ENCODE data around the gene TNKS1BP1. TPM values are rescaled to one million over a fixed set of nuclear protein-coding genes. Genes with fewer than 3 reads are reported as not detected.

The TNKS1BP1 gene
- total RNA-seq, 1 experiment from 2014 or later: 44.4 TPM

- peak; percentile 82 for DNase-seq (ENCODE audit: low read depth)
Observed at GRCh38 chr11:57288771-57289579, 35.8 kb downstream of the TNKS1BP1 start.

GRCh38 chr11:57287884-57288283 lies 36.9 kb downstream of the TNKS1BP1 start:
- no peak for DNase-seq (ENCODE audit: low read depth)

DNA sequence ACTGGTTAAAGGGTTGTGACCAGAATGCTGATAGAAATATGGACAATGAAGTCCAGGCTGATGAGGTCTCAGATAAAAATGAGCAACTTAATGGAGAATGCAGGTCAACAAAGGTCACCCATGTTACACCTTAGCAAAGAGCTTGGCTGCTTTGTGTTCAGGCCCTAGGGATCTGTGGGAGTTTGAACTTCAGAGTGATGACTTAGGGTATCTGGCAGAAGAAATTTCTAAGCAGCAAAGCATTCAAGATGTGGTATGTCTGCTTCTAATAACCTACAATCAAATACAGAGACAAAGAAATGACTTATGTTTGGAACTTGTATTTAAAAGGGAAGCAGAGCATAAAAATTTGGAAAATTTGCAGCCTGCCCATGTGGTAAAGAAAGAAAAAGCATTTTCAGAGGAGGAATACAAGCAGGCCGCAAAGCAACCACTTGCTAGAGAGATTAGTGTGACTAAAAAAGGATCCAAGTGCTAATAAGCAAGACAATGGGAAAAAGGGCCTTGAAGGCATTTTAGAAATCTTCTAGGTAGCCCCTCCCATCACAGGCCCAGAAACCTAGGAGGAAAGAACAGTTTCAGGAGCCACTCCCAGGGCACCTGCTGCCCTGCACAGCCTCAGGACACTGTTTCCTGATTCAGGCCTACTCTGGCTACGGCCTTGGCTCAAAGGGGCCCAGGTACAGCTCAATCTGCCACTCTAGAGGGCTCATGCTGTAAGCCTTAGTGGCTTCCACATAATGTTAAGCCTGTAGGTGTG lies 41.3 kb downstream of the TNKS1BP1 start:
- no peak for DNase-seq (ENCODE audit: low read depth)

GRCh38 chr11:57281546-57281945 lies 43.2 kb downstream of the TNKS1BP1 start:
- peak; percentile 41 for DNase-seq (ENCODE audit: low read depth)

GRCh38 chr11:57279116-57279515 lies 45.6 kb downstream of the TNKS1BP1 start:
- DNase-seq (ENCODE audit: low read depth): no peak

- no peak for DNase-seq (ENCODE audit: low read depth)
Observed at GRCh38 chr11:57278721-57279095, 46.0 kb downstream of the TNKS1BP1 start.

GRCh38 chr11:57277845-57278720 lies 46.7 kb downstream of the TNKS1BP1 start:
- peak; percentile 70 for DNase-seq (ENCODE audit: low read depth)

DNA sequence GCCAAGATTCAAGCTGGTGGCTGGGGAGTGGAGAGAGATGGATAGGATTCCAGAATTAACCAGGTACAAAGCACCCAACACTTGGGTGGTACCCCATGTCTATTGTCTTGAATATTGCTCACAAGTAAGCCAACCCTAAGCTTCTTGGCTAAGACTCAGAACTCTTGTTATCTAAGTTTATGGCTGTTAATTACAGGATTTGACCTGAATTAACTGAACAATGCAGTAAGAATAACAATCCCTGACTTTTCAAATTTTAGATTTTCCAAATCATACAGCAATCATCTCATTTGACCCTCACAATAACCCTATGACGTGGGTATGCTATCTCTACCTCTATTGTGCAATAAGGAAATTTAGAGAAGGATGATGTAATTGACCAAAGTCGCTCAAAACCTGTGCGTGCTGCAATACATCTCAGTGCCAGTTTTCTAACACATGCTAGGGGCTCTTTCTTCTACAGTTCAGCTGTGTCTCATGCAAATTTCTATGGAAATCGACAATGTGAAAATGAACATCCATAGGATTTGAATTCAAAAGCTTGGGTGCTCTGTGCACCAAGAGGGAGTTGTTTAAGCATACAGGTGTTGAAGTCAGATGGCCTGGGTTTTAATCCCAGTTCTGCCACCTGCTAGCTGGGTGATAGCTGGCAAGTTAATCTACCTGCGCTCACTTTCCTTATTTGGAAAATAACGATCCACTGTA lies 47.6 kb downstream of the TNKS1BP1 start:
- no peak for DNase-seq (ENCODE audit: low read depth)

GRCh38 chr11:57276169-57276970 lies 48.4 kb downstream of the TNKS1BP1 start:
- no peak for DNase-seq (ENCODE audit: low read depth)

DNA sequence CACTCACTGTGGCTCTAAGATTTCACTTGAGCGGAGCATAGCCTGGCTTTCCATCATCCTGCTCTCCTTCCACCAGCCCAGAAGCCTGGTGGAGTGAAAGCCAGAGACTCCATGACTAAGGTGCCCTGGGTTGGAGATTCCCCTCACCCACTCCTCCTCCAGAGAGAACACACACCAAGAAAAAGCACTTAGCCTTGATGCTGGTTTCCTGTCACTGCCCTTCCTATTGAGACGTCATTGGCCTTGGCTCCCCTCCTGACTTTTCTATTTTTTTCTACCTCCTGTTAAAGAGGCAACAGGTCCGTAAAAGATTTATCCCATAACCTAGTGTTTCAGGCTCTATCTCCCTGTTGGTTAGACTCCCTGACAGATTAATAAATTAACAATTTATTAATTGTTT lies 49.2 kb downstream of the TNKS1BP1 start:
- DNase-seq (ENCODE audit: low read depth): no peak

- DNase-seq (ENCODE audit: low read depth): no peak
Observed at GRCh38 chr11:57274904-57275498, 49.8 kb downstream of the TNKS1BP1 start.

- no peak for DNase-seq (ENCODE audit: low read depth)
Observed at GRCh38 chr11:57273448-57274058, 51.2 kb downstream of the TNKS1BP1 start.

GRCh38 chr11:57269571-57270021 lies 55.2 kb downstream of the TNKS1BP1 start:
- peak; percentile 40 for DNase-seq (ENCODE audit: low read depth)

DNA sequence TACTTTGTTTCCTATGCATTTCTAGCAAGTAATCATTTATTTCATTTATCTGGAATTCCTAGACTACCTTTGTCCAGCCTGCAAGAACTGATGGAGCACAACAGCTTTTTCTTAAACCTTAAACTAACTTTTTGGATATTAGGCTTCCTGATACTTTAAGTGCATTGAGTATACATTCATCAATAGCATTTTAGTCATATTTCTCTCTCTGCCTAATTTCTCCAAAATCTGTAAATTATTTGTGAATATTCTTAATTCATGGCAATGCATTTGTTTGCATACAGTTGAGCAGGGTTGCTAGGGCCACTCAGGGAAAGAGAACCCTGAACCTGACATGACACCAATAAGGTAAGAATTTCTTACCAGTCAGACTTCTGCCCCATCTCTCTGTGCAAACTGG lies 58.6 kb downstream of the TNKS1BP1 start:
- no peak for DNase-seq (ENCODE audit: low read depth)

- DNase-seq (ENCODE audit: low read depth): no peak
Observed at GRCh38 chr11:57263351-57263750, 61.4 kb downstream of the TNKS1BP1 start.

DNA sequence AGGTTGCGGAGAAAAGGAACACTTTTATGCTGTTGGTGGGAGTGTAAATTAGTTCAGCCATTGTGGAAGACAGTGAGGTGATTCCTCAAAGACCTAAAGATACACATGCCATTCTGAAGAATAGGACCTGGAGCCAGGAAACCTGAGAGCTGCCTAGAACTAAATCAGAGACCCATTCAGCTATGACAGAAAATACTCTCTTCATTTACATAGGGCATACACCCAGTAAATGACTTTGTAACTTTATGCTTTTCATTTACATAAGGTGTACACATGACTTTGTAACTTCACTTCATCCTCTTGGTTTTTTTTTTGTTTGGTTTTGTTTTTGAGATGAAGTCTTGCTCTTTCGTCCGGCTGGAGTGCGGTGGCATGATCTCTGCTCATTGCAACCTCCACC lies 62.6 kb downstream of the TNKS1BP1 start:
- DNase-seq (ENCODE audit: low read depth): no peak

DNA sequence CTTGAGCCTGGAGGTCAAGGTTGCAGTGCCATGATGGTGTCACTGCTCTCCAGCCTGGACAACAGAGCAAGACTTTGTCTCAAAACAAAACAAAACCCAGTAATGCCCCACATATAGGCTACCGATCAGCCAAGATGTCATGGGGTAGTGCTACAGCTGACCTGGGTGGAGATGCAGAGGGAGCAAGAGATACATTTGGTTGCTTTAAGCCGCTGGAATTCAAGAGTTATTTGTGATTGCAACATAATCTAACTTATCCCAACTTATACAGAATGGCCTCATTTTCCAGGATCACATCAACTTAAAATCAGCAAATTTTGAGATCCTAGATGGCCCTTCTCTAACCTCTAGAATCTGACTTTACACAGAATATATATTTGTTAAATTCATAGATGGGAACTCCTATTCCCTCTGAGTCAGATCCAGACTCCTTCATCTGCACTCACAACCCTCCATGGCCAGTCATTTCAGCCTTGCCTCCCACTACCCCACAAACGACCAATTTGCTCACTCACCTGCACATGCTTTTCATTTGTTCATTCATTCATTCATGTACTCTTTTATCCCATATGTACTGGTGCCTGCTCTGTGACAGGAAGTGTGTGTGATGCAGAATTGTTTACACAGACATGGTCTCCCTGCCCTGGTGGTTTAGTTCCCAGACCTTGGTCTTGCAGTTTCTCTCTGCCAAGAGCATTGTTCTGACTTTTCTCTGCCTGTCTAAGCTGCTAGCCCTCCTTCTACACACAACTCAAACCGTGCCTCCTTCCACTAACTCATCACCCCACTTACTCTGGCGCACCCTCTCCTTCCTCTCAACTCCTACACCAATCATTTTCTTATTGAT lies 63.6 kb downstream of the TNKS1BP1 start:
- no peak for DNase-seq (ENCODE audit: low read depth)

GRCh38 chr11:57256119-57256518 lies 68.6 kb downstream of the TNKS1BP1 start:
- no peak for DNase-seq (ENCODE audit: low read depth)

DNA sequence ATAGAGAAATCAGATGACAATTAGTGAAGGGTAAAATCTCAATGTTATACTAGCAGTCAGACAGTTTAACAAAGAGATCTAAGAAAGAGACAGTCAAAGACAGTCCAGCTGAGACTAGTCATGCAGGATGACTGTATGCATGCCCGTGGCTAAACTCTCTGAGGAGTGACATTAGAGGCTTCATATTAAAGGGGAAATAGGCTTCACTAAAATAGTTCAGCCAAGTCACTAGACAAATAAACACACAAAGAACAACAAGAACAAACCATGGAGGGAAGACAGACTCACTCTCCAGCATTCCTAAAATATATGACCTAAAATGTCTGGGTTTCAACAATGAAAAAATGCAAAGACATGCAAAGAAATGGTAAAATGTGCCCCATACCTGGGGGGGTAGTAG lies 69.1 kb downstream of the TNKS1BP1 start:
- no peak for DNase-seq (ENCODE audit: low read depth)

Measured in M059J (cell line).